ENCODE results near the gene PTGR2. TPM values are rescaled to one million over a fixed set of nuclear protein-coding genes. Genes with fewer than 3 reads are reported as not detected.
A peak's percentile ranks its signal among the peaks of the same experiment; 100 is the strongest.
"Not testable (repeated sequence)": the region's sequence is repeated elsewhere in the genome, so short reads cannot be mapped to it uniquely, and the experiment has no call there.

Gene PTGR2
- total RNA-seq, 1 experiment from 2014 or later = 17.1 TPM

- Histone ChIP-seq H3K9me3 (ENCODE audit: control insufficient read depth, insufficient read depth, low read depth, low read length) (no peaks in the 10 kb centered on the region), H3K4me1 (ENCODE audit: control insufficient read depth, insufficient read depth, low read length) (peaks cover 40% of the 10 kb centered on the region), H3K4me3 (ENCODE audit: low read depth in 2 of 2, low read length in 2 of 2) (no peak overlapping the region), H3K27ac (ENCODE audit: low read length) (peak overlapping the region; percentile 87), H3K27me3 (ENCODE audit: control insufficient read depth, insufficient read depth, low read length) (no peaks in the 10 kb centered on the region), H3K36me3 (ENCODE audit: control insufficient read depth, insufficient read depth, low read length) (no peaks in the 10 kb centered on the region)
- no TSS peak for BruUV-seq (replicated peaks)
- intact Hi-C loops (cut with micrococcal nuclease; ENCODE audit: unreplicated experiment) (no loop called here), in situ Hi-C loops (cut with HindIII; ENCODE audit: low pct_unique_long_range_greater_than_20kb, low sequenced_read_pairs) (no loop called here)
- POLR2A ChIA-PET = no interaction called here
- no peak for DNase-seq (ENCODE audit: low read depth, low spot score)
- CTCF ChIA-PET = no interaction called here
- no peak for ATAC-seq
- TF ChIP-seq POLR2AphosphoS5 (IDR thresholded peaks at IDR 0.05; ENCODE audit: low read depth, low read length) (no peak), TCF7L2 (IDR thresholded peaks at IDR 0.05; ENCODE audit: low read depth, low read length) (no peak), CTCF (IDR thresholded peaks at IDR 0.05) (no peak), REST (IDR thresholded peaks at IDR 0.05; ENCODE audit: insufficient read depth in 1 of 2, low read depth in 2 of 2, low read length in 1 of 2) (no peak), SIN3A (IDR thresholded peaks at IDR 0.05; ENCODE audit: borderline replicate concordance, insufficient read depth, low read depth, low read length) (no peak)
Measured at GRCh38 chr14:73834261-73834625, 17.4 kb upstream of the PTGR2 start.

- CTCF ChIA-PET; H3K9me3 ChIP-seq (ENCODE audit: control insufficient read depth, insufficient read depth, low read depth, low read length); BruUV-seq (replicated peaks); H3K27me3 ChIP-seq (ENCODE audit: control insufficient read depth, insufficient read depth, low read length); DNase-seq (ENCODE audit: low read depth, low spot score); H3K36me3 ChIP-seq (ENCODE audit: control insufficient read depth, insufficient read depth, low read length); intact Hi-C loops (cut with micrococcal nuclease; ENCODE audit: unreplicated experiment); POLR2A ChIA-PET; H3K4me3 ChIP-seq (ENCODE audit: low read depth in 2 of 2, low read length in 2 of 2); in situ Hi-C loops (cut with HindIII; ENCODE audit: low pct_unique_long_range_greater_than_20kb, low sequenced_read_pairs); ATAC-seq: not testable (repeated sequence)
- Histone ChIP-seq H3K27ac (ENCODE audit: low read length) (peak overlapping the region; percentile 20; the same call in 1 of the 2 replicates), H3K4me1 (ENCODE audit: control insufficient read depth, insufficient read depth, low read length) (peaks cover 18% of the 10 kb centered on the region)
Measured at GRCh38 chr14:73838293-73839034, 13.2 kb upstream of the PTGR2 start.

GRCh38 chr14:73842201-73842600 is 9.4 kb upstream of the PTGR2 start:
- H3K9me3 ChIP-seq (ENCODE audit: control insufficient read depth, insufficient read depth, low read depth, low read length) = no peaks in the 10 kb centered on the region
- intact Hi-C loops (cut with micrococcal nuclease; ENCODE audit: unreplicated experiment) (no loop called here), in situ Hi-C loops (cut with HindIII; ENCODE audit: low pct_unique_long_range_greater_than_20kb, low sequenced_read_pairs) (no loop called here)
- DNase-seq (ENCODE audit: low read depth, low spot score) = no peak
- H3K36me3 ChIP-seq (ENCODE audit: control insufficient read depth, insufficient read depth, low read length) = no peaks in the 10 kb centered on the region
- CTCF ChIA-PET = no interaction called here
- no peak for ATAC-seq
- H3K4me3 ChIP-seq (ENCODE audit: low read depth in 2 of 2, low read length in 2 of 2) = no peak overlapping the region
- BruUV-seq (replicated peaks) = no TSS peak
- no peak overlapping the region for H3K27ac ChIP-seq (ENCODE audit: low read length)
- H3K4me1 ChIP-seq (ENCODE audit: control insufficient read depth, insufficient read depth, low read length) = no peaks in the 10 kb centered on the region
- no peak for TF ChIP-seq TCF7L2 (IDR thresholded peaks at IDR 0.05; ENCODE audit: low read depth, low read length)
- TF ChIP-seq POLR2AphosphoS5 (IDR thresholded peaks at IDR 0.05; ENCODE audit: low read depth, low read length) = no peak
- no peak for TF ChIP-seq CTCF (IDR thresholded peaks at IDR 0.05)
- no peak for TF ChIP-seq REST (IDR thresholded peaks at IDR 0.05; ENCODE audit: insufficient read depth in 1 of 2, low read depth in 2 of 2, low read length in 1 of 2)
- no peak for TF ChIP-seq SIN3A (IDR thresholded peaks at IDR 0.05; ENCODE audit: borderline replicate concordance, insufficient read depth, low read depth, low read length)
- POLR2A ChIA-PET = interaction anchor here (0.5 to 0.6 kb wide), 2 partner anchors 55 to 446 kb away, joined by 3 to 6 read pairs; no protein-coding TSS in a partner anchor
- H3K27me3 ChIP-seq (ENCODE audit: control insufficient read depth, insufficient read depth, low read length) = no peaks in the 10 kb centered on the region
